Stomach (tissue), 9 donors: ENCODE measurements around the gene ITGB8. TPM values are rescaled to one million over a fixed set of nuclear protein-coding genes. Genes with fewer than 3 reads are reported as not detected.

Experiments used
- DNase-seq, 2 donors: peaks; one replicate each; pipeline versions ENCODE4 v3.0.0 to v3.0.0-alpha.2; 2013 to 2019
- H3K27ac ChIP-seq, 5 donors: fragments of 200-600 bp in 4 of 5; sonication (generic) in 4 of 5; one replicate each; pipeline ENCODE4 v1.5.1; 2013 to 2019; ENCODE audit warnings: mild to moderate bottlenecking in 1 of 5, moderate library complexity in 1 of 5
- H3K27me3 ChIP-seq, 3 donors: fragments of 200-600 bp; sonication (generic); one replicate each; pipeline ENCODE4 v1.5.1; 2017 to 2019; ENCODE audit warnings: mixed run types in 1 of 3
- H3K36me3 ChIP-seq, 4 donors: fragments of 200-600 bp; sonication (generic); 1 replicate in 3 of 4; 2 replicates in 1 of 4; pipeline ENCODE4 v1.5.1; 2016 to 2019
- H3K4me1 ChIP-seq, 4 donors: fragments of 200-600 bp; sonication (generic); one replicate each; pipeline ENCODE4 v1.5.1; 2016 to 2019
- H3K4me3 ChIP-seq, 4 donors: fragments of 200-600 bp; sonication (generic) in 3 of 4; one replicate each; pipeline ENCODE4 v1.5.1; 2016 to 2019; ENCODE audit warnings: mild to moderate bottlenecking in 1 of 4
- H3K9me3 ChIP-seq, 4 donors: fragments of 200-600 bp; sonication (generic); one replicate each; pipeline ENCODE4 v1.5.1; 2016 to 2019
- EP300 ChIP-seq: sonication (generic); formaldehyde crosslinking; IDR thresholded peaks from one replicate; pipeline ENCODE4 v1.6.1; 2017; ENCODE audit warnings: antibody characterized with exemption
- POLR2A ChIP-seq, 4 donors: fragments of 450-650 bp; IDR thresholded peaks; one replicate each; pipeline ENCODE4 v1.6.1; 2016; ENCODE audit warnings: antibody characterized with exemption in 4 of 4, control low read depth in 2 of 4, mild to moderate bottlenecking in 1 of 4, moderate library complexity in 1 of 4
- POLR2AphosphoS5 ChIP-seq, 3 donors: sonication (generic); formaldehyde crosslinking; IDR thresholded peaks; one replicate each; pipeline ENCODE4 v1.6.1; 2016; ENCODE audit warnings: antibody characterized with exemption in 3 of 3
- WGBS, 5 donors: extraction: QIAGEN DNeasy Blood & Tissue Kit in 3 of 5; methylation state at CpG; one replicate each; pipeline versions ENCODE4 v1.1.5 to v1.1.7; 2013 to 2018; 5-methylcytosine and 5-hydroxymethylcytosine counted together
- intact Hi-C: fragments of 100-400 bp; cut with DNase I; formaldehyde crosslinking; loops from one replicate; pipeline ENCODE4 v1.15.1; 2023; ENCODE audit warnings: low total_unique reads
- polyA plus RNA-seq, 3 donors: library from polyadenylated mRNA; stranded (reverse); fragments of 200-250 nt; gene quantifications; one replicate each; pipeline ENCODE4 v1.2.3, GENCODE V29; 2013
- total RNA-seq, 5 donors: library from RNA; depleted of rRNA; stranded (reverse); fragments of >200 nt; gene quantifications; one replicate each; pipeline versions ENCODE4 v1.1.0 to v1.2.3, GENCODE V29; 2014 to 2016
- TF ChIP-seq, protein P1 (sequence below), 7 experiments: fragments of 450-650 bp in 4 of 7; fragments of 200-600 bp in 3 of 7; sonication (generic) in 3 of 7; IDR thresholded peaks; one replicate each; pipeline ENCODE4 v1.5.1; 2016 to 2019; ENCODE audit warnings: antibody characterized with exemption in 7 of 7, control low read depth in 2 of 7, mild to moderate bottlenecking in 1 of 7
- donor health status: healthy with polysubstance abuse.
- donor health status: Bipolar disorder and iron deficiency.
- donor health status: healthy.

The ITGB8 gene
- total and polyA plus RNA-seq, 8 donors, result 1.1 to 31.9 (median 6.5) TPM

DNA sequence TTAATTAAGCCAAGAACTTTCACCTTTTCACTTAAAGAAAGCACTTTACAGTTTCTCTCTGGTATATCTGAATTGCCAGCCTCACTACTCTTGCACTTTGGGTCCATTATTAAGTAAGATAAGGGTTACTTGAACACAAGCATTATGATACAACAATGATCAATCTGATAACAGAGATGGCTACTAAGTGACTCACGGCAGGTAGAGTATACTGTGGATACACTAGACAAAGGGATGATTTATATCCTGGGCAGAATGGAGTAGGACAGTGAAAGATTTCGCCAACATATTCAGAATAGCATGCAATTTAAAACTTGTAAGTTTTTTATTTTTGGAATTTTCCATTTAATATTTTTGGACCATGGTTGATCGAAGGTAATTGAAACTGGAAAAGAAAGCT is 34.3 kb upstream of the ITGB8 start:
- TF ChIP-seq EP300 (no peak), POLR2AphosphoS5 (IDR thresholded peaks at IDR 0.05) (no peak), POLR2A (IDR thresholded peaks at IDR 0.05) (no peak)
- TF ChIP-seq, protein P1, sequence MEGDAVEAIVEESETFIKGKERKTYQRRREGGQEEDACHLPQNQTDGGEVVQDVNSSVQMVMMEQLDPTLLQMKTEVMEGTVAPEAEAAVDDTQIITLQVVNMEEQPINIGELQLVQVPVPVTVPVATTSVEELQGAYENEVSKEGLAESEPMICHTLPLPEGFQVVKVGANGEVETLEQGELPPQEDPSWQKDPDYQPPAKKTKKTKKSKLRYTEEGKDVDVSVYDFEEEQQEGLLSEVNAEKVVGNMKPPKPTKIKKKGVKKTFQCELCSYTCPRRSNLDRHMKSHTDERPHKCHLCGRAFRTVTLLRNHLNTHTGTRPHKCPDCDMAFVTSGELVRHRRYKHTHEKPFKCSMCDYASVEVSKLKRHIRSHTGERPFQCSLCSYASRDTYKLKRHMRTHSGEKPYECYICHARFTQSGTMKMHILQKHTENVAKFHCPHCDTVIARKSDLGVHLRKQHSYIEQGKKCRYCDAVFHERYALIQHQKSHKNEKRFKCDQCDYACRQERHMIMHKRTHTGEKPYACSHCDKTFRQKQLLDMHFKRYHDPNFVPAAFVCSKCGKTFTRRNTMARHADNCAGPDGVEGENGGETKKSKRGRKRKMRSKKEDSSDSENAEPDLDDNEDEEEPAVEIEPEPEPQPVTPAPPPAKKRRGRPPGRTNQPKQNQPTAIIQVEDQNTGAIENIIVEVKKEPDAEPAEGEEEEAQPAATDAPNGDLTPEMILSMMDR (IDR thresholded peaks at IDR 0.05), result no peak
- Histone ChIP-seq H3K27me3 (no peaks in the 10 kb centered on the region), H3K27ac (no peak overlapping the region), H3K4me1 (no peaks in the 10 kb centered on the region), H3K4me3 (no peak overlapping the region), H3K36me3 (no peaks in the 10 kb centered on the region), H3K9me3 (no peaks in the 10 kb centered on the region)
- WGBS, 5 donors, result 73 to 81% (median 77%) methylated on average over 3 of the region's 3 CpGs
- intact Hi-C loops, result no loop called here
- DNase-seq, result no peak

DNA sequence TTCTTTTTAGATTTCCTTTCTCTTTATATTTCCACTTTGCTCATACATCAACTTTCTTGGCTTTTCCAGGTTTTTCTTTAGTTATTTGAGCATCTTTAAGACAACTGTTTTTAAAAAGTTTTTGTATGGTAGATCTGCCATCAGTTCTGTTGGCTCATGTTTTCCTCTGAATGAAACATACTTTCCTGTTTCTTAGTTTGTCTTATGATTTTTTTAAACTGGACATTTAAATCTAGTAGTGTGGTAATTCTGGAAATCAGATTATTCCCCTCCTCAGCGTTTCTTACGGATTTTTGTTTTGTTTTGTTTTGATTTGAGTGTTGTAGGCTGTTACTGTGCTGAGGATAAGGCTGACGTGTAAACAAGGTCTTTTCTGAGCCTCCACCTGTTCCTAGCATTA is 33.8 kb upstream of the ITGB8 start:
- Histone ChIP-seq H3K36me3 (no peaks in the 10 kb centered on the region), H3K27me3 (no peaks in the 10 kb centered on the region), H3K4me1 (no peaks in the 10 kb centered on the region), H3K27ac (no peak overlapping the region), H3K9me3 (no peaks in the 10 kb centered on the region), H3K4me3 (no peak overlapping the region)
- intact Hi-C loops, result no loop called here
- no peak for DNase-seq
- TF ChIP-seq, protein P1 (IDR thresholded peaks at IDR 0.05), result no peak
- TF ChIP-seq POLR2A (IDR thresholded peaks at IDR 0.05) (no peak), EP300 (no peak), POLR2AphosphoS5 (IDR thresholded peaks at IDR 0.05) (no peak)
- 41 to 68% (median 60%) methylated on average over 3 of the region's 3 CpGs for WGBS, 5 donors

DNA sequence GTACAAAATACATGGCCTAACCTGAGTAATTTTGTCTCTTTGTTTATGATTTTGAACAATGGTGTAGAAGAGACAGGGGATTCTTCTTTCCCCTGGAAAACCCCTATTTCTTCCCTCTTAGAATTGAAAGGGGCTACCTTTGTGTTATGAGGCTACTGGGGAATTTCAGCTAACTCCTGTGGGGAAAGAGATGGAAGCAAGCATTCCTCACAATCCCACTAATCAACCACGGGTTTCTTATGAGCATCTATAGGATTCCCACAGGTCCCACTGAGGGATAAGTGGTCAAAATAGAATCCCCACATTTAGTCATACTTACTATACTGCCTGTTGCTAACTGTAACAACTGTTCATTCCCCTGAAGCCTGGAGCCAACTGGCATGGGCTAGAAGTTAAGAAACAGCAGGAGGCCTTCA is 32.2 kb upstream of the ITGB8 start:
- Histone ChIP-seq H3K27ac (no peak overlapping the region), H3K9me3 (no peaks in the 10 kb centered on the region), H3K4me1 (peaks cover 0 to under 1% (median 0%) of the 10 kb centered on the region in 4 donors), H3K4me3 (no peak overlapping the region), H3K27me3 (no peaks in the 10 kb centered on the region), H3K36me3 (no peaks in the 10 kb centered on the region)
- intact Hi-C loops, result no loop called here
- no peak for DNase-seq
- TF ChIP-seq POLR2AphosphoS5 (IDR thresholded peaks at IDR 0.05), result no peak
- TF ChIP-seq POLR2A (IDR thresholded peaks at IDR 0.05), result no peak
- TF ChIP-seq EP300, result no peak
- TF ChIP-seq, protein P1 (IDR thresholded peaks at IDR 0.05), result no peak
- WGBS, 5 donors, result 76 to 100% (median 88%) methylated on average over 1 of the region's 1 CpG

DNA sequence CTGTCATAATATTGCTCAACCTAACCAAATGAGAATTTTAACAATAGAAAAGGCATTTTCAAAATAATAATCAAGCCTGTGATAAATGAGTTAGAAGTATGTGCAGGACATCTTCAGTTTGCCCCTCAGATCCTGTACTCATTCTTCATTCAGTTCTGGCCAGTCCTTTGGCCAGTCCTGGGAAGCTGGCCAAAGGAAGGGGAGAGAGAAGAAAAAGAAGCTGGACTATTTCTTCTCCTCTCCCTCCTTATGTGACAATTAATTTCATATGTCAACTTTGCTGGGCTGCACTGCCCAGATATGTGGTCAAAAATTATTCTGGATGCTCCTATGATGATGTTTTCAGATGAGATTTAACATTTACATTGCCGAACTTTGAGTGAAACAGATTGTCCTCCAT is 31.6 kb upstream of the ITGB8 start:
- Histone ChIP-seq H3K9me3 (no peaks in the 10 kb centered on the region), H3K27ac (no peak overlapping the region), H3K4me3 (no peak overlapping the region), H3K4me1 (peaks cover 0 to 7% (median 0%) of the 10 kb centered on the region in 4 donors), H3K27me3 (no peaks in the 10 kb centered on the region), H3K36me3 (no peaks in the 10 kb centered on the region)
- TF ChIP-seq POLR2A (IDR thresholded peaks at IDR 0.05) (no peak), EP300 (no peak), POLR2AphosphoS5 (IDR thresholded peaks at IDR 0.05) (no peak)
- TF ChIP-seq, protein P1 (IDR thresholded peaks at IDR 0.05), result no peak
- intact Hi-C loops, result no loop called here
- DNase-seq, result no peak
- 91 to 100% (median 95%) methylated on average over 1 of the region's 1 CpG for WGBS, 5 donors
